GM19455 (cell line): ENCODE data around the gene LRMDA.

Experiments
- ATAC-seq: cut with Tn5 transposase; IDR thresholded peaks from one replicate; pipeline ENCODE4 v1.9.1; 2021; ENCODE audit not compliant: unreplicated experiment

The LRMDA gene

GRCh38 chr10:76395251-76395650, 963.8 kb downstream of the LRMDA start:
- ATAC-seq = no peak

GRCh38 chr10:76396134-76396533, 964.7 kb downstream of the LRMDA start:
- no peak for ATAC-seq

- no peak for ATAC-seq
Measured at GRCh38 chr10:76397181-76398042, 966.0 kb downstream of the LRMDA start.

GRCh38 chr10:76398043-76398710, 966.8 kb downstream of the LRMDA start:
- no peak for ATAC-seq

GRCh38 chr10:76399226-76399625, 967.8 kb downstream of the LRMDA start:
- ATAC-seq = no peak

- ATAC-seq = no peak
Measured at GRCh38 chr10:76401006-76401405, 969.6 kb downstream of the LRMDA start.

GRCh38 chr10:76403912-76404311, 972.5 kb downstream of the LRMDA start:
- no peak for ATAC-seq

GRCh38 chr10:76404531-76404930, 973.1 kb downstream of the LRMDA start:
- ATAC-seq = no peak

- ATAC-seq = no peak
Measured at GRCh38 chr10:76405922-76406321, 974.5 kb downstream of the LRMDA start.

GRCh38 chr10:76408646-76409045, 977.2 kb downstream of the LRMDA start:
- no peak for ATAC-seq

- ATAC-seq = no peak
Measured at GRCh38 chr10:76411729-76412435, 980.5 kb downstream of the LRMDA start.

GRCh38 chr10:76415554-76415953, 984.1 kb downstream of the LRMDA start:
- no peak for ATAC-seq

- ATAC-seq = no peak
Measured at GRCh38 chr10:76416642-76417041, 985.2 kb downstream of the LRMDA start.

- no peak for ATAC-seq
Measured at GRCh38 chr10:76420725-76421124, 989.3 kb downstream of the LRMDA start.

GRCh38 chr10:76422769-76423168, 991.3 kb downstream of the LRMDA start:
- no peak for ATAC-seq

GRCh38 chr10:76428551-76429367, 997.3 kb downstream of the LRMDA start:
- ATAC-seq = no peak

GRCh38 chr10:76429368-76430060, 998.1 kb downstream of the LRMDA start:
- ATAC-seq = no peak

- ATAC-seq = no peak
Measured at GRCh38 chr10:76430061-76430645, 998.7 kb downstream of the LRMDA start.

- no peak for ATAC-seq
Measured at GRCh38 chr10:76432016-76433012, 1000.9 kb downstream of the LRMDA start.
